ENCODE data around the gene MCU. TPM values are rescaled to one million over a fixed set of nuclear protein-coding genes. Genes with fewer than 3 reads are reported as not detected.

MCU gene
- polyA plus RNA-seq, 1 donor from 2014 or later: 22.9 TPM

- no peaks in the 10 kb centered on the region for H3K27me3 ChIP-seq (ENCODE audit: insufficient read depth, low read depth, low read length)
- no peaks in the 10 kb centered on the region for H3K36me3 ChIP-seq (ENCODE audit: insufficient read depth, low read length)
- H2AFZ ChIP-seq (ENCODE audit: low read depth, low read length): no peak overlapping the region
- no peaks in the 10 kb centered on the region for H3K79me2 ChIP-seq (replicated peaks; ENCODE audit: insufficient read depth, low read length)
- TF ChIP-seq SMC3 (conservative IDR thresholded peaks at IDR 0.05; ENCODE audit: poor library complexity): no peak
- TF ChIP-seq REST (IDR thresholded peaks at IDR 0.05; ENCODE audit: borderline replicate concordance): no peak
- no peak for TF ChIP-seq CTCF (IDR thresholded peaks at IDR 0.05; ENCODE audit: poor library complexity, severe bottlenecking)
- TF ChIP-seq POLR2AphosphoS5 (IDR thresholded peaks at IDR 0.05): no peak
- no peak for TF ChIP-seq EP300 (conservative IDR thresholded peaks at IDR 0.05; ENCODE audit: poor library complexity, severe bottlenecking)
- TF ChIP-seq TAF1 (IDR thresholded peaks at IDR 0.05; ENCODE audit: low read depth): no peak
- no peak for TF ChIP-seq MXI1 (conservative IDR thresholded peaks at IDR 0.05; ENCODE audit: poor library complexity, severe bottlenecking)
- TF ChIP-seq RAD21 (conservative IDR thresholded peaks at IDR 0.05): no peak
- no peak for TF ChIP-seq EZH2 (IDR thresholded peaks at IDR 0.05; ENCODE audit: borderline replicate concordance, insufficient read depth, low read length, poor library complexity, severe bottlenecking)
- no peak overlapping the region for H3K9ac ChIP-seq (ENCODE audit: low read length)
- no peak overlapping the region for H3K4me2 ChIP-seq (ENCODE audit: low read length)
- H3K9me3 ChIP-seq (ENCODE audit: low read length): no peaks in the 10 kb centered on the region
- no peaks in the 10 kb centered on the region for H4K20me1 ChIP-seq (ENCODE audit: insufficient read depth)
- no peaks in the 10 kb centered on the region for H3F3A ChIP-seq (ENCODE audit: insufficient read depth, low read length, poor library complexity, severe bottlenecking)
- no peaks in the 10 kb centered on the region for H3K9me2 ChIP-seq (ENCODE audit: insufficient read depth, low read length)
- no peak overlapping the region for H3K27ac ChIP-seq (ENCODE audit: low read length)
- no peak overlapping the region for H3K4me3 ChIP-seq (ENCODE audit: low read length)
Observed at GRCh38 chr10:72830625-72831024, 138.7 kb downstream of the MCU start.

DNA sequence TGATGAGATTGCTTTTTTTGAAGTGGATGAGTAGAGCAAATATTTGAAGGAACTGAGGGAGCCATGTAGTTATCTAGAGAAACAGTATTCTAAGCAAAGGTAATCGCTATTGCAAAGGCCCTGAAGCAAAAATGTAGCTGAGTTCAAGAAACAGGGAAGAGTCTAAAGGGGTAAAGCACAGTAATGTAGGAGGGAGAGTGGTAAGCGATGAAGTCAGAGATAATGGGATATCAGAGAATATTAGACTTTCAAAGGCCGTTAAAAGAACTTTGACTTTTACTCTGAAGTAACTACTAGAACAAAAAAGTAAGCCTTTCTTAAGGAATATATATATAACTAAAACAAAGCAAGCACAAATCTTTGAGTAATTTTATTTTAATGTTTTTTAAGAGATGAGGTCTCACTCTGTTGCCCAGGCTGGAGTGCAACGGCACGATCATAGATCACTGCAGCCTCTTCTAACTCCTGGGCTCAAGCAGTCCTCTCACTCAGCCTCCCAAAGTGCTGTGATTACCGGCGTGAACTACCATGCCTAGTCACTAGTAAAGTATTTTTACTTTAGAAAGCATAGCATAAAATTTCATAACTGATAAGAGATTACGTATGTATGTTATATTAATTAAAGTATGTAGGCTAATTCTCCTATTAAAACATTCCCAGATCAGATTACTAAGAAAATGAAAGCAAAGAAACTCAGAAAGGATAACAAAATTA, 139.9 kb downstream of the MCU start:
- H2AFZ ChIP-seq (ENCODE audit: low read depth, low read length): no peak overlapping the region
- H3K27me3 ChIP-seq (ENCODE audit: insufficient read depth, low read depth, low read length): no peaks in the 10 kb centered on the region
- no peak overlapping the region for H3K27ac ChIP-seq (ENCODE audit: low read length)
- H3F3A ChIP-seq (ENCODE audit: insufficient read depth, low read length, poor library complexity, severe bottlenecking): no peaks in the 10 kb centered on the region
- TF ChIP-seq MXI1 (conservative IDR thresholded peaks at IDR 0.05; ENCODE audit: poor library complexity, severe bottlenecking) (no peak), REST (IDR thresholded peaks at IDR 0.05; ENCODE audit: borderline replicate concordance) (no peak), POLR2AphosphoS5 (IDR thresholded peaks at IDR 0.05) (no peak), CTCF (IDR thresholded peaks at IDR 0.05; ENCODE audit: poor library complexity, severe bottlenecking) (no peak), TAF1 (IDR thresholded peaks at IDR 0.05; ENCODE audit: low read depth) (no peak), EZH2 (IDR thresholded peaks at IDR 0.05; ENCODE audit: borderline replicate concordance, insufficient read depth, low read length, poor library complexity, severe bottlenecking) (no peak), EP300 (conservative IDR thresholded peaks at IDR 0.05; ENCODE audit: poor library complexity, severe bottlenecking) (no peak)
- no peaks in the 10 kb centered on the region for H3K79me2 ChIP-seq (replicated peaks; ENCODE audit: insufficient read depth, low read length)
- no peaks in the 10 kb centered on the region for H3K36me3 ChIP-seq (ENCODE audit: insufficient read depth, low read length)
- H3K9ac ChIP-seq (ENCODE audit: low read length): no peak overlapping the region
- H3K4me2 ChIP-seq (ENCODE audit: low read length): no peak overlapping the region
- no peaks in the 10 kb centered on the region for H3K9me3 ChIP-seq (ENCODE audit: low read length)
- no peaks in the 10 kb centered on the region for H4K20me1 ChIP-seq (ENCODE audit: insufficient read depth)
- no peak overlapping the region for H3K4me3 ChIP-seq (ENCODE audit: low read length)
- H3K9me2 ChIP-seq (ENCODE audit: insufficient read depth, low read length): no peaks in the 10 kb centered on the region

Data from neural cell (in vitro differentiated cells).